Brain pericyte (primary cell): Measurements from ENCODE around the gene TXLNA.

Source experiments
- DNase-seq: peaks from one replicate; pipeline ENCODE4 v3.0.0-alpha.2; 2012; ENCODE audit warnings: low read depth, low spot score

The TXLNA gene

GRCh38 chr1:32184650-32185049, 5.2 kb downstream of the TXLNA start:
- no peak for DNase-seq

DNA sequence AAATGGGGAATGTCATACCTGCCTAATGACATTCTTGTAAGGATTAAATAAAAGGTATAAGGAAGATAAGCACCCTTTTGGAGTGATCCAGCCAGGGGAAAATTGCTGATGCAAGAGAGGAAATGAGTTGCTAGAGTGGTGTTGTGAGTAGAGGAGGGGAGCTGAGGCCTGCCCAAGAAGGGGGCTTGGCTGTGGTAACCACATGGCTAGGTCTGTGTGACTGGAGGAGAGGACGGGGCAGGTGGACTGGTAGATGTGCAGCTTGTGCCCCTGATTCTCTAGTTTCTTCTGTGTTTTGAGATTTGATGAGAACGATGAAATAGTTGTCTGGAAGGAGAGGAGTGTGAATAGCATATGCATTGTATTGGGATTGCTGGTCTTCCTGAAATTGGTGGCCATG, 6.6 kb downstream of the TXLNA start:
- no peak for DNase-seq

DNA sequence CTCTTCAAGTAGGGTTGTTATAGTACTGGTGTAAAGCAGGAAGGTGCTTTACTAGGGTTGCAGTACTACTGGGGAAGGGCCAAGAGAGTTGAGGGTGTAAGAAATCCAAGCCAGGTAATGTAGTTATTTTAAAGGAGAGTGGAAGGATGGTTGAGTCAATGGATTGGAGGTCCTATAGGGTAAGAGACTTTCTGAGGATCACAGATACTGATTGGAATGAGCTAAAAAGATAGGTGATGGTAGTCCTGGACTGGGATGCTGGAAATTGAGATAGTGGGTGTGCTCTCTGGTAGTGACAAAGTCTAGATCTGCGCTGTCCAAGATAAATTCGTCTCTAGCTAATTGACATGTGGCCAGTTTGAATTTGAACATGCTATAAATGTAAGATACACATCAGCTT, 7.0 kb downstream of the TXLNA start:
- no peak for DNase-seq

GRCh38 chr1:32187850-32188249, 8.4 kb downstream of the TXLNA start:
- DNase-seq = no peak

DNA sequence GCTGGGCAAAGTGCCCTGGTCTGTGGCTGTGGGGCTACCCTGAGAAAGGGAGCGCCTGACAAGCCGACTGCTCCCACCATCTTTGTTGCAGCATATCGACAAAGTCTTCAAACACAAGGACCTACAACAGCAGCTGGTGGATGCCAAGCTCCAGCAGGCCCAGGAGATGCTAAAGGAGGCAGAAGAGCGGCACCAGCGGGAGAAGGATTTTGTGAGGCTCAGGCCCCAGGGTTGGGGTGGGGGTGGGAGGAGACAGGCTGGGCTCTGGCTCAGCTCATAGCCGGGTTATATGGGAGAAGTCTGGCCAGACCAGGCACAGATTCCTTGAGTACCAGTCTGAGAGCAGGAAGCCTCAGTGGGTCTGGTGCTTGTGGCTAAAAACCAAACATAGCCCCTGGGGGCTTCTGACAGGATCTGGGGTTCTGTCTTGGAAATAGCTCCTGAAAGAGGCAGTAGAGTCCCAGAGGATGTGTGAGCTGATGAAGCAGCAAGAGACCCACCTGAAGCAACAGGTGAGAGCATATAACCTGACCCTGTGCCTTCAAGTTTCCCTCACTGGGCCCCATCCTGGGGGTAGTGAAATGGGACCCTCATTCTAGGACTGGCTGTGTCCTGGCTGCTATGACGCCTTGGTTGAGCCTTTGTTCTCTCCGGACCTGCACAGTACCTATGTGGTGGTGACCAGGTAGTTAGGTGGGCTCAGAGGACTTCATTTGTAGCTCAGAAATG, 12.9 kb downstream of the TXLNA start:
- no peak for DNase-seq

GRCh38 chr1:32194984-32195383, 15.5 kb downstream of the TXLNA start:
- DNase-seq = no peak

DNA sequence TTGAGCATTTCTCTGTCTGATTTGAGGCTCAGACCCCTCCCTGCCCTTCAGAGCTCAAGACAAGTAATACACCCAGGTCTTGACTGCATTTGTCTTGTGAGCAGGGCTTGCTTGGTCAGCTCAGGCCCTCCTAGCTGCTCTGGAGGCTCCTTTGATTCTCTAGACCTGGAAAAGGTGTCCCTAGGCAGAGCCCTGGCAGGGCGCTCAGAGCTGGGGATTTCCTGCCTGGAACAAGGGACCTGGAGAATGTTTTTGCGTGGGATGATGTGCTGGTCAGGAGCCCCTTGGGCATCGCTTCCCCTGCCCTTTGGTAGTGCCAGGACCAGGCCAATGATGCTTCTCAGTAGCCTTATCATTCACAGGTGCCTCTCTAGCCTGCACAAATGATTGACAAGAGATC, 16.1 kb downstream of the TXLNA start:
- no peak for DNase-seq

GRCh38 chr1:32195972-32196823, 16.7 kb downstream of the TXLNA start:
- DNase-seq = no peak

DNA sequence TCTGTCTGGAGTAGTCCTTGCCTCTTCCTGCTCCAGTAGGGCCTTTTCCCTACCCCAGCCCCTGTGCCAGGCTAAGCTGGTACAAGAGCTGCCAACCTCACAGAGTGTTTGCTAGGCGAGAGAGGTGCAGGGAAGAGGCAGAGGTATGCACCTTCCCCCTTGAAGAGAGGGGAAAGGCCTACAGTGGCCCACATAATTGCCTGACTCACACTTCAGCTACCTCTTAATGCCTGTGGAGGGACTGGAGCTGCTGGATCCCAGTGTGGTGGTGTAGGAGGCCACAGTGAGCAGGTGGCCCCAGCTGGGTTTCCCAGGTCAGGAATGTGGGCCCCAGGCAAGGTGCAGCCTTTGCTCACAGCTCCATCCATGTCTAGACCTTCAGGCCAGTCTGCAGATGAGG, 17.6 kb downstream of the TXLNA start:
- DNase-seq = no peak

- no peak for DNase-seq
Observed at GRCh38 chr1:32197837-32198236, 18.4 kb downstream of the TXLNA start.

- no peak for DNase-seq
Observed at GRCh38 chr1:32198237-32199042, 19.0 kb downstream of the TXLNA start.

DNA sequence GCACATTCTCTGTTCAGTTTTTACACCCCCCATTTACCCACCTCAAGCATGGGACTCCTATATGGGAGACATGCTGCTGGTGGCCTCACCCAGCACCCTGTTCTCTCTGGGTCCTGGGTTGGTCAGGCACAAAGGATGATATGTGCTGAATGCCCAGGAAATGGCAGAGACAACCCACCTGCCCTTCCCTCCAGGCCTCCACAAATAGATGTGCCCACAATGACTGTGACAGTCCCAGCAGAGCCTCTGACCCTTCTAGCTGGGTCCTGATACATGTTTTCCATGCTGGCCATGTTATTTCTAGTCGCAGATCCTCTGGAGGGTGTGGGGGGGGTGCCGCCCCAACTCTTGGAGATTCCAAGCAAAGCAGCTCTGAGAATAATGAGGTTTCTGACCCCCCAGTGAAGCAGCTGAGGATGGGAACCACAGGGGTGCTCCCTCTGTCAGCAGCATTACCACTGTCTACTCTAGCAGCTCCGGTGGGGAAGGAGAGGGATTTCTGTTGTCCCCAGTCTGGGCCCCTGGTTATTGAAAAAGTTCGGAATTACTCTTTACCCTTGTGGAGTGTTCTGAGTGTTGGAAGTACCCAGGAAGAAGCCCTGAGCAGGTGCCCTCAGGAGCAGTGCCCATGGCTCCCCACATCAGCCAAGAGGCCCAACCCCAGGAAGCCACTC, 19.7 kb downstream of the TXLNA start:
- DNase-seq = no peak

DNA sequence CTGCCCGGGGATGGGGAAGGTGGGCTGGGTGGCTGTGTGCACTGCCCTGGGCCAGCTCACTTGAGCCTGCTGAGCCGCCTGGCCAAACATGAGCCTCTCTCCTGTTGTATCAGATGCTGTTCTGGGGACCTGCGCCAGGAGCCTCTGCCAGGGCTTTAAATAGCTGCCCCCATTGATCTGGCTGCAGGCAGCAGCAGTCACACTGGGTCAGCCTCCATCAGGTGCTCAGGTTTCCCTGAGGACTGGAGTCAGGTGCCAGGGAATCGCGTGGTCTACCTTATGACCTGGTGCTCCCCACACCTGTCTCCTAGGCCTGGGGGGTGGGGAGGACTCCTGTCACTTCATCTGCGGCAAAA, 20.2 kb downstream of the TXLNA start:
- no peak for DNase-seq

DNA sequence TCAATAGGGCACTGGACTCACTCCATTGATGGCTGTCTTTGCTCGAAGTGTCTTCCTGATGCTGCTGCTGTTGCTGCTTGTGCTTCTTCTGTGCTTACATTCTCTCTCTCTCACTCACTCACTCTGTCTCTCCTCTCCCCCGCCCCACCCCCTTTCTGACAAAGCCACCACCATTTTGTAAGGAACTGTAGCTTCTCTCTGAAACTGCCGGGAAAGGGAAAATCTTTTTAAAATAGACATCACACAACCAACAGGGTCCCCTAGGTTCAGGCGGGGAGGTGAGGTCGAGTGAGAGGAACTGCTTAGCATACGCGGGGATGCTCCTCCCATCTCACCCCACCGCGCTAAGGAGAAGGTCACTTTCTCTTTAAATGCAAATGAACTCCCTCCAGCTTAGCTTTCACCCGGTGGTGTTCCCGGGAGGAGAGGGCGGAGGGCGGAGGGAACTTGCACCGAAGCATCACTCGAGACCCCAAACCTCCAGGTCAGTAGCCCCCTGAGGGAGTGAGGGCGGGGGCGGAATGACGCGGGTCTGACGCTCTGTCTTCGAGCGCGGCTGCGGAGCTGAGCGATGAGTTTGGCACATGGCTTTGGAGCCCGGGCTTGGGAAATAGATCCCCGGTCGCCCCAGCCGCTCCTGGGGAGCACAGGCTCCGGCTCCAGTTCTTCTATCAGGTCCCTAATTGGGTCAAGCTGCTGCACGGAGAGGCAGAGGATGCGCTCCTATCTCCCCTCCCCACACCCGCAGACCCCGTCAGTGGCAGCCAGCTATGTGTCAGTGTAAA, 20.9 kb downstream of the TXLNA start, which contains the start of gene CCDC28B:
TSS of gene CCDC28B (plus strand) at position 370 of the 785 bp plus-strand sequence. CDS start 1,341 bp downstream, outside the sequence.
- peak; percentile 67 for DNase-seq

GRCh38 chr1:32201011-32201855, 21.8 kb downstream of the TXLNA start:
- no peak for DNase-seq

GRCh38 chr1:32204943-32205361, 25.5 kb downstream of the TXLNA start:
- no peak for DNase-seq

GRCh38 chr1:32205401-32206370, 26.2 kb downstream of the TXLNA start, which contains the start of gene IQCC:
Gene IQCC (plus strand): TSS chr1:32205671. CDS start chr1:32205682, 11 bp downstream.
- DNase-seq = no peak

GRCh38 chr1:32208469-32208868, 29.0 kb downstream of the TXLNA start:
- no peak for DNase-seq
